GM12801 (cell line): ENCODE data around the gene MKNK2.

Experiments used
- CTCF ChIP-seq: IDR thresholded peaks from one replicate; pipeline ENCODE4 v1.5.1; 2011; ENCODE audit warnings: control low read depth; ENCODE audit not compliant: insufficient read length; ENCODE audit errors: extremely low read depth

The MKNK2 gene

DNA sequence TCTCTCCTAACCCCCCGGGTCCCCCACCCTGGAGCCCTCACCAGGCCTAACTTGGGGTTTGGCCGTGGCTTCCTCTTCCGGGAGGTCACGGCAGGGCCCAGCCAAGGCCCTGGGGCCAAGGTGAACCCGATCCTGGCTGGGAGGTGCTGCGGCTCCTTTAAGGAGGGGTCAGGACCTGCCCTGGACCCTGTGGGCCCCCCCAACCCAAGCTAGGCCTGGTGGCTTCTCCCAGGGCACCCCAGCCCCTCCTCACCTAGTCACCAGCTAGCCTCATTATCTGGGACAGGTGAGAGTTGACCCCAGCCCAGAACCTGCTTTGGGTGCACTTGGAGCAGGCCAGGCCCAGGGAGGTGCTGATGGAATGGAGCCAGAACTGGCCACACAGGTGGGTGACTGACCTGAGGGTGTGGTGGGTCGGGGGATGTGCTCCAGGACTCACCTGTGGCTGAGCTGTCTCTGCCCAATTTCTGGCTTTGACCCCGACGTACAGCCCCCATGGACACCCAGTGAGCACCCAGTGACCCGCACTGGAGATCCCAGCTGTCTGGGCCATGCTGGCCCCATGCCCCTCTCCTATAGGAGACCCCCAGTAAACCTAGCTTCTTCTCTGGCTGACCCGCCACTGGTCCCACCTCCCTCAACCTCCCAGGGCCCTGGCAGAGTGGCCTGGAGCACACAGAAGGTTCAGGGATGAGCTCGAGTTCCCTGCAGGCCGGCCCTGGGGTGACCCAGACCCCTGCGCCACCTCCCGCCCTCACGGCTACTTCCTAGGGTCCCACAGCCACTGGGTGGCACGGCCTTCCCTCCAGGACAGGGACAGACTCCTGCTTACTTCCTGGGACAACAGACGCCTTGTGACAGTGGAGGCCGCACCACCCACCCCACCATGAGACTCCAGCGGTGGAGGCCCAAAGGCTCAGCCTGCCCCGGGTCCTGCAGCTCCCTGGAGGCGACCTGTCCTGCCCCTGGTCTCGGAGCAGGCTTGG, 6.7 kb upstream of the MKNK2 start:
- no peak for TF ChIP-seq CTCF

DNA sequence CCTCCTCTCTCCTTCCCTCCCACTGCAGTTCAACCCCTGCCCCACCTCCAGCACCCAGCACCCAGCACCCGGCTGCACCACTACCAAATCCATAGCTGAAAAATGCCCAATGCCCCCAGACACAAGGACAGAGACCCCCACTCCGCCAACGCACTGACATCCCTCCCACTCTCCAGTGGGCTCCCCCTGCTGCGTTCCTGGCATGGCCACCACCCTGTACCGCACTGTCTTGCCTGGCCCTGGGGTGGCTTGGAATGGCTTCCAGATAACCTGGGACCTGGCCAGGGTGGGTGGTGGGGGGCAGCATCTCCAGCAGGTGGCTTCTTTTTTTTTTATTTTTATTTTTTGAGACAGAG, 5.8 kb upstream of the MKNK2 start:
- TF ChIP-seq CTCF: no peak

- TF ChIP-seq CTCF: no peak
These were observed 5.1 kb upstream of the MKNK2 start for GRCh38 chr19:2055931-2056836.

DNA sequence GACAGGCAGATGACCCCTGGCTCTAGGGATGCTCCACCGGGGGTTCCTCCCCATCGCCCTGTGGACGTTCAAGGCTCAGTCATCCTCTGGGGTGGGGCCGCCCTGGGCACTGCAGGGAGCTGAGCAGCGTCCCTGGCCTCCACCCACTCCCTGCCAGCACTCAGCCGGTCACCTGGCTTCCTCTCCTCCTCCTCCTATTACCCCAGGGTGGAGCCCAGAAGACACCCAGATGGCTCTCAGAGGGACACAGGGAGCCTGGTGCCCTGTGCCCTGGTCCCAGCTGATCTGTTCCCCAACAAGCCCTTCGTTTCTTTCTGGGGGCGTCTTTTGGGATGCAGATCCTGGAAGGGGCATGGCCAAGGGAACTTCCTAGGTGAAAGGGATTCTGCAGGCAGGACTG, 3.7 kb upstream of the MKNK2 start:
- no peak for TF ChIP-seq CTCF

- no peak for TF ChIP-seq CTCF
These were observed 2.8 kb upstream of the MKNK2 start for GRCh38 chr19:2053601-2054389.

DNA sequence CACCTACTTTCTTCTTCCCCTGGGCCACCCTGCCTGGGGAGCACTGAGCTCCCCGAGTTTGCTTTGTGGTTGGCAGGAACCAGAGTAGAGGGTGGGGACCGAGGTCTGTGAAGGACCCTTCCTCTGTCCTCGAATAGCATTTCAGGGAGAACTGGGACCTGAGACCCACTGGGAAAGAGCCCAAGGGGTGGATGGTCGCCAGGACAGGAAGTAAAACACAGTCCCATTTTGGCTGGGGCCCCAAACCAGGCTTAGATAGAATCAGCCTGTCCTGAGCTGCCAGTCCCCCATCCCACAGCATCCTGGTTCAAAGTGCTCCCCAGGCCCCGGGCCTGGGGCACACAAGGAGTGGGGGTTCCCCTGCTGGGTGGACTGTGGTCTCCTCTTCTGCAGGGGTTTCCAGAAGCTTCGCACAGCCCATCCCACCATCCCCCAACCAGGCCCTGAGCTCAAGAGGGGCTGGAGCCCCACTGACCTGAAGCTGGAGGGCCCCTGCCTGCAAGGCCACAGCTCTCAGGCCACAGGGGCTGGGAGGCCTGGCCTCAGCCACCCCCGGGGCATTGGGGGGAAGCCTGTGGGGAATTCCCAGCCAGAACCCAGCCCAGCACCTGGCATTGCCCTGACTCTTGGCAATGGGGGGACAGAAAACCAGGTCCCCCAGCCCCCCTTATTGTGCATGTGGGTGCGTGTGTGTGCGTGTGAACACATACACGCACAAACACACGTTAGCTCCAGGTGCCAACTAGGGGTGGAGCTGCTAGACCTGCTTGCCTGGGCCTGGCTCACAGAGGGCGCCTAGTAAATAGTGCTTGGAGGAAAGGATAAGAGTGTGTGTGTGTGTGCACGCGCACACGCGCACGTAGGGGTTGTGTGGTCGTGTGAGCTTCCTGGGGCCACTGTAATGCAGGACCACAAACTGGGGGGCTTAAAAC, 995 bp upstream of the MKNK2 start:
- no peak for TF ChIP-seq CTCF
